ENCODE data around the gene RPL9.

Gene RPL9

DNA sequence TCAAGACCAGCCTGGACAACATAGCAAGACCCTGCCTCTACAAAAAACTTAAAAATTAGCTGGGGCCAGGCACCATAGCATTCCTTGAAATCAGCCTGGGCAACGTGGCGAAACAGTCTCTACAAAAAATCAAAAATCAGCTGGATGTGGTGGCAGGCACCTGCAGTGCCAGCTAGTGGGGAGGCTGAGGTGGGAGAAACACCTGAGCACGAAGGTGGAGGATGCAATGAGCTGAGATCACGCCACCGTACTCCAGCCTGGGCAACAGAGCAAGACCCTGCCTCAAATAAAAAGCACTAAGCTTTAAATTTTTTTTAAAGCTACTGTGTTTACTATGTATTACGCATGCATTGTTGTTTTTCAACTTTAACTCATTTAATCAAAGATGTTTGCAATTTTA lies 3.2 kb downstream of the RPL9 start:
- H3K27ac ChIP-seq (ENCODE audit: low read length): no peak overlapping the region
- peaks cover 33% of the 10 kb centered on the region for H3K4me1 ChIP-seq (ENCODE audit: insufficient read depth, low read length)
- H3K9me3 ChIP-seq (ENCODE audit: insufficient read depth, low read length, severe bottlenecking): no peaks in the 10 kb centered on the region
- H3K4me3 ChIP-seq (ENCODE audit: low read depth in 1 of 2, low read length in 2 of 2): no peak overlapping the region
- peaks cover 73% of the 10 kb centered on the region for H3K36me3 ChIP-seq (ENCODE audit: insufficient read depth, low read length)
- no peaks in the 10 kb centered on the region for H3K27me3 ChIP-seq (ENCODE audit: insufficient read depth, low read length, poor library complexity)
- peak overlapping the region; percentile 80; the same call in 1 of the 2 replicates for H3K4me2 ChIP-seq (ENCODE audit: insufficient read depth, low read length)
- H2AFZ ChIP-seq (ENCODE audit: low read depth, low read length): no peak overlapping the region
- H3K79me2 ChIP-seq (ENCODE audit: insufficient read depth, low read length): peaks cover 47% of the 10 kb centered on the region
- H4K20me1 ChIP-seq (ENCODE audit: insufficient read depth, low read length): peaks cover 60% of the 10 kb centered on the region
- TF ChIP-seq EZH2 (IDR thresholded peaks at IDR 0.05; ENCODE audit: borderline replicate concordance, low read depth, low read length, severe bottlenecking): no peak
- TF ChIP-seq, protein P1, sequence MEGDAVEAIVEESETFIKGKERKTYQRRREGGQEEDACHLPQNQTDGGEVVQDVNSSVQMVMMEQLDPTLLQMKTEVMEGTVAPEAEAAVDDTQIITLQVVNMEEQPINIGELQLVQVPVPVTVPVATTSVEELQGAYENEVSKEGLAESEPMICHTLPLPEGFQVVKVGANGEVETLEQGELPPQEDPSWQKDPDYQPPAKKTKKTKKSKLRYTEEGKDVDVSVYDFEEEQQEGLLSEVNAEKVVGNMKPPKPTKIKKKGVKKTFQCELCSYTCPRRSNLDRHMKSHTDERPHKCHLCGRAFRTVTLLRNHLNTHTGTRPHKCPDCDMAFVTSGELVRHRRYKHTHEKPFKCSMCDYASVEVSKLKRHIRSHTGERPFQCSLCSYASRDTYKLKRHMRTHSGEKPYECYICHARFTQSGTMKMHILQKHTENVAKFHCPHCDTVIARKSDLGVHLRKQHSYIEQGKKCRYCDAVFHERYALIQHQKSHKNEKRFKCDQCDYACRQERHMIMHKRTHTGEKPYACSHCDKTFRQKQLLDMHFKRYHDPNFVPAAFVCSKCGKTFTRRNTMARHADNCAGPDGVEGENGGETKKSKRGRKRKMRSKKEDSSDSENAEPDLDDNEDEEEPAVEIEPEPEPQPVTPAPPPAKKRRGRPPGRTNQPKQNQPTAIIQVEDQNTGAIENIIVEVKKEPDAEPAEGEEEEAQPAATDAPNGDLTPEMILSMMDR (IDR thresholded peaks at IDR 0.05; ENCODE audit: borderline replicate concordance, extremely low read depth, low read length, poor library complexity, severe bottlenecking): no peak
- no peak for DNase-seq
- H3K9ac ChIP-seq (ENCODE audit: low read depth, low read length): no peak overlapping the region
- ATAC-seq (ENCODE audit: insufficient read depth, low read depth): no peak

DNA sequence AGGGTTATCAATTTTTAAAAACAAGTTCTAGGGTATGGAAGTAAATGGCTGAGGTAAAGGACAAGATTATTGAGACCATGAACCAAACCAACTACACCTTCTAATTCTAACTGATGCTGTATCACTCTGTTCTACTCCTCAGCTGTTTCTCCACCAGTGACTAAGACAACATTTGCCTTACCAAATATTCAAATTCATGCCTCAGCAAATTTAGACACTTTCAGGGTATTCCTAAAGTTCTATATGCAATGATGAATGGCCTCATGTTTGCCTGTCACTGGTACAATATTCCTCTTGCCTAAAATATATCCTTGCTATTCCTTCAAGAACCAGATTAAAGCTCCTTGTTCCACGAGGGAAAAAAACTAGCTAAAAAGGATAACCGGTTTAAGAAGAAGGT lies 5.0 kb downstream of the RPL9 start:
- ATAC-seq (ENCODE audit: insufficient read depth, low read depth) (no peak), DNase-seq (no peak)
- TF ChIP-seq, protein P1 (IDR thresholded peaks at IDR 0.05; ENCODE audit: borderline replicate concordance, extremely low read depth, low read length, poor library complexity, severe bottlenecking): no peak
- TF ChIP-seq EZH2 (IDR thresholded peaks at IDR 0.05; ENCODE audit: borderline replicate concordance, low read depth, low read length, severe bottlenecking): no peak
- Histone ChIP-seq H3K79me2 (ENCODE audit: insufficient read depth, low read length) (peaks cover 36% of the 10 kb centered on the region), H3K4me2 (ENCODE audit: insufficient read depth, low read length) (no peak overlapping the region), H3K27ac (ENCODE audit: low read length) (no peak overlapping the region), H3K4me1 (ENCODE audit: insufficient read depth, low read length) (peaks cover 27% of the 10 kb centered on the region), H3K27me3 (ENCODE audit: insufficient read depth, low read length, poor library complexity) (no peaks in the 10 kb centered on the region), H3K4me3 (ENCODE audit: low read depth in 1 of 2, low read length in 2 of 2) (no peak overlapping the region), H3K36me3 (ENCODE audit: insufficient read depth, low read length) (peaks cover 73% of the 10 kb centered on the region), H3K9me3 (ENCODE audit: insufficient read depth, low read length, severe bottlenecking) (no peaks in the 10 kb centered on the region), H2AFZ (ENCODE audit: low read depth, low read length) (no peak overlapping the region), H3K9ac (ENCODE audit: low read depth, low read length) (no peak overlapping the region), H4K20me1 (ENCODE audit: insufficient read depth, low read length) (peaks cover 60% of the 10 kb centered on the region)

DNA sequence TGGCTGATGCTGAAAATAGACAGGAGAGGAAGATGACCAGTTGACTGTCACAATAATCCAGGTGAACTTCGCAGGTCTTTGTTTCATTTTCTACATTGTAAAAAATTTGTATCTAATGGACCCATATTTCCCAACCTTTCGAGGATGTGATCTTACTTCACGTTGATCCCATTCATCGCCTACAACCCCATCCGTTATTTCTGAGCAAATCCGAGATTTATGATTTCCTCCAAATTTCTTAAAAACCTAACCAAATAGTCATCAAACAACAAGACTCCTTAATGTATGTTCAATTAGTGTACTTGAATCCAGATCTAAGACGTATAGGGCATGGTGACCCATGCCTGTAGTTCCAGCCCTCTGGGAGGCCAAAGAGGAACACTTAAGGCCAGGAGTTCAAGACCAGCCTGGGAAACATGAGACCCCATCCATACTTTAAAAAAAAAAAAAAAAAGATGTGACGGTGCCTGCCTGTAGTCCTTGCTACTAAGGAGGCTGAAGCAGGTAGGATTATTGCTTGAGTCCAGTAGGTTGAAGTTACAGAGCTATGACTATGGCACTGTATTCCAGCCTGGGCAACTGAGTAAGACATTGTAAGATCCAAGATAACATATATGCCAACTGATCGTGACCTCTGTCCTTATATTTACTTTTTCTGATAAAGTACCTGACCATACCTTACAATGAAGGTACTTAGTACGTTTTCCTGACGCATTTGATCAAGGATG lies 5.7 kb downstream of the RPL9 start:
- Histone ChIP-seq H3K4me3 (ENCODE audit: low read depth in 1 of 2, low read length in 2 of 2) (no peak overlapping the region), H3K36me3 (ENCODE audit: insufficient read depth, low read length) (peaks cover 68% of the 10 kb centered on the region), H3K27me3 (ENCODE audit: insufficient read depth, low read length, poor library complexity) (no peaks in the 10 kb centered on the region), H3K9me3 (ENCODE audit: insufficient read depth, low read length, severe bottlenecking) (no peaks in the 10 kb centered on the region), H3K4me1 (ENCODE audit: insufficient read depth, low read length) (peaks cover 26% of the 10 kb centered on the region), H3K27ac (ENCODE audit: low read length) (no peak overlapping the region), H4K20me1 (ENCODE audit: insufficient read depth, low read length) (peaks cover 56% of the 10 kb centered on the region), H3K4me2 (ENCODE audit: insufficient read depth, low read length) (no peak overlapping the region), H2AFZ (ENCODE audit: low read depth, low read length) (no peak overlapping the region), H3K79me2 (ENCODE audit: insufficient read depth, low read length) (peaks cover 29% of the 10 kb centered on the region), H3K9ac (ENCODE audit: low read depth, low read length) (no peak overlapping the region)
- 0 out of 3 replicates have a peak, but pooled peaks have one; percentile 10 for ATAC-seq (ENCODE audit: insufficient read depth, low read depth)
- TF ChIP-seq, protein P1 (IDR thresholded peaks at IDR 0.05; ENCODE audit: borderline replicate concordance, extremely low read depth, low read length, poor library complexity, severe bottlenecking): no peak
- no peak for TF ChIP-seq EZH2 (IDR thresholded peaks at IDR 0.05; ENCODE audit: borderline replicate concordance, low read depth, low read length, severe bottlenecking)
- no peak for DNase-seq

Measured in DND-41 (cell line).